OCI-LY3 (cell line): ENCODE data around the gene PPP1R7.

Experiments used
- EZH2phosphoT487 ChIP-seq: fragments of 200-600 bp; shearing (Covaris generic); IDR thresholded peaks from 2 replicates; pipeline ENCODE4 v1.6.1; 2018; ENCODE audit warnings: antibody characterized with exemption, mixed run types, low read depth
- TF ChIP-seq, protein P1 (sequence below): fragments of 200-600, 300-600 bp; sonication (generic); IDR thresholded peaks from 2 replicates; pipeline ENCODE4 v1.5.1; 2014; ENCODE audit warnings: antibody characterized with exemption, low read length, low read depth

DNA sequence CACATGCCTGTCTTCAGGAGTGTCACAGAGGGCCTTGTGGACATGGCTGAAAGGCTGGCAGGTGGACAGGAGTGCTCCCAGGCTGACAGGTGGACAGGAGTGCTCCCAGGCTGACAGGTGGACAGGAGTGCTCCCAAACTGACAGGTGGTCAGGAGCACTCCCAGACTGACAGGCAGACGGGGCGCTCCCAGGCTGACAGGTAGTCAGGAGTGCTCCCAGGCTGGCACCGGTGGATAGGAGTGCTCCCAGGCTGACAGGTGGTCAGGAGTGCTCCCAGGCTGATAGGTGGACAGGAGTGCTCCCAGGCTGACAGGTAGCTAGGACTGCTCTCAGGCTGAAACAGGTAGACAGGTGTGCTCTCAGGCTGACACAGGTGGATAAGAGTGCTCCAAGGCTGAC lies 54.8 kb downstream of the PPP1R7 start:
- TF ChIP-seq, protein P1, sequence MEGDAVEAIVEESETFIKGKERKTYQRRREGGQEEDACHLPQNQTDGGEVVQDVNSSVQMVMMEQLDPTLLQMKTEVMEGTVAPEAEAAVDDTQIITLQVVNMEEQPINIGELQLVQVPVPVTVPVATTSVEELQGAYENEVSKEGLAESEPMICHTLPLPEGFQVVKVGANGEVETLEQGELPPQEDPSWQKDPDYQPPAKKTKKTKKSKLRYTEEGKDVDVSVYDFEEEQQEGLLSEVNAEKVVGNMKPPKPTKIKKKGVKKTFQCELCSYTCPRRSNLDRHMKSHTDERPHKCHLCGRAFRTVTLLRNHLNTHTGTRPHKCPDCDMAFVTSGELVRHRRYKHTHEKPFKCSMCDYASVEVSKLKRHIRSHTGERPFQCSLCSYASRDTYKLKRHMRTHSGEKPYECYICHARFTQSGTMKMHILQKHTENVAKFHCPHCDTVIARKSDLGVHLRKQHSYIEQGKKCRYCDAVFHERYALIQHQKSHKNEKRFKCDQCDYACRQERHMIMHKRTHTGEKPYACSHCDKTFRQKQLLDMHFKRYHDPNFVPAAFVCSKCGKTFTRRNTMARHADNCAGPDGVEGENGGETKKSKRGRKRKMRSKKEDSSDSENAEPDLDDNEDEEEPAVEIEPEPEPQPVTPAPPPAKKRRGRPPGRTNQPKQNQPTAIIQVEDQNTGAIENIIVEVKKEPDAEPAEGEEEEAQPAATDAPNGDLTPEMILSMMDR: no peak
- TF ChIP-seq EZH2phosphoT487: no peak
